Transverse colon (tissue), 4 donors: ENCODE data around the gene TRIM67. TPM values are rescaled to one million over a fixed set of nuclear protein-coding genes. Genes with fewer than 3 reads are reported as not detected.

Source experiments
- DNase-seq: peaks from one replicate; pipeline ENCODE4 v3.0.0-alpha.2; 2019
- H3K27ac ChIP-seq, 4 donors: fragments of 200-600 bp; sonication (generic); 2 replicates each; pipeline ENCODE4 v1.5.1; 2016 to 2018; ENCODE audit warnings: inconsistent platforms in 4 of 4
- H3K27me3 ChIP-seq: fragments of 200-600 bp; sonication (generic); 2 replicates; pipeline ENCODE4 v1.5.1; 2017; ENCODE audit warnings: inconsistent platforms
- H3K36me3 ChIP-seq, 4 donors: fragments of 200-600 bp; sonication (generic); 2 replicates each; pipeline ENCODE4 v1.5.1; 2017 to 2019; ENCODE audit warnings: inconsistent platforms in 4 of 4
- H3K4me1 ChIP-seq, 4 donors: fragments of 200-600 bp; sonication (generic); 2 replicates each; pipeline ENCODE4 v1.5.1; 2017 to 2020; ENCODE audit warnings: inconsistent platforms in 4 of 4
- H3K4me3 ChIP-seq, 4 donors: fragments of 200-600 bp; sonication (generic); 1 replicate in 1 of 4; 2 replicates in 3 of 4; pipeline versions ENCODE4 v1.5.1 to v1.6.1; 2017 to 2019; ENCODE audit warnings: inconsistent platforms in 4 of 4
- H3K9me3 ChIP-seq, 2 donors: fragments of 200-600 bp; sonication (generic); 2 replicates each; pipeline ENCODE4 v1.5.1; 2017 to 2019; ENCODE audit warnings: inconsistent platforms in 2 of 2
- EP300 ChIP-seq: sonication (generic); formaldehyde crosslinking; IDR thresholded peaks from one replicate; pipeline ENCODE4 v1.6.1; 2017; ENCODE audit warnings: antibody characterized with exemption, low read depth
- POLR2A ChIP-seq: fragments of 450-650 bp; IDR thresholded peaks from one replicate; pipeline ENCODE4 v1.6.1; 2016; ENCODE audit warnings: antibody characterized with exemption, mild to moderate bottlenecking, moderate library complexity
- POLR2AphosphoS5 ChIP-seq, 3 donors: sonication (generic); formaldehyde crosslinking; IDR thresholded peaks; one replicate each; pipeline ENCODE4 v1.6.1; 2016; ENCODE audit warnings: antibody characterized with exemption in 3 of 3
- WGBS, 2 donors: methylation state at CpG; one replicate each; pipeline ENCODE4 v1.1.5; 2018; ENCODE audit warnings: low coverage in 1 of 2; 5-methylcytosine and 5-hydroxymethylcytosine counted together
- in situ Hi-C, 4 donors: fragments of 200-750 bp; cut with MboI; loops; one replicate each; pipeline versions ENCODE4 v1.15.0 to v1.15.1; 2017; ENCODE audit warnings: low sequenced_read_pairs in 3 of 4, low pct_ligation_motif_present in 1 of 4, low pct_unique_long_range_greater_than_20kb in 1 of 4
- intact Hi-C: fragments of 100-400 bp; cut with DNase I; formaldehyde crosslinking; loops from one replicate; pipeline ENCODE4 v1.15.1; 2023; ENCODE audit warnings: low total_unique reads
- total RNA-seq, 4 donors: library from RNA; depleted of rRNA; stranded (reverse); fragments of >200 nt; gene quantifications; one replicate each; pipeline ENCODE4 v1.1.0, GENCODE V29; 2016
- TF ChIP-seq, protein P1 (sequence below), 5 experiments: fragments of 200-600 bp in 3 of 5; fragments of 450-650 bp in 2 of 5; sonication (generic) in 3 of 5; IDR thresholded peaks; 1 replicate in 2 of 5; 2 replicates in 3 of 5; pipeline ENCODE4 v1.5.1; 2016 to 2017; ENCODE audit warnings: antibody characterized with exemption in 5 of 5, inconsistent platforms in 3 of 5, mild to moderate bottlenecking in 2 of 5, moderate library complexity in 1 of 5

TRIM67 gene
- total RNA-seq, 4 donors from 2014 or later: under 0.01 to 0.16 TPM; not detected in 2

DNA sequence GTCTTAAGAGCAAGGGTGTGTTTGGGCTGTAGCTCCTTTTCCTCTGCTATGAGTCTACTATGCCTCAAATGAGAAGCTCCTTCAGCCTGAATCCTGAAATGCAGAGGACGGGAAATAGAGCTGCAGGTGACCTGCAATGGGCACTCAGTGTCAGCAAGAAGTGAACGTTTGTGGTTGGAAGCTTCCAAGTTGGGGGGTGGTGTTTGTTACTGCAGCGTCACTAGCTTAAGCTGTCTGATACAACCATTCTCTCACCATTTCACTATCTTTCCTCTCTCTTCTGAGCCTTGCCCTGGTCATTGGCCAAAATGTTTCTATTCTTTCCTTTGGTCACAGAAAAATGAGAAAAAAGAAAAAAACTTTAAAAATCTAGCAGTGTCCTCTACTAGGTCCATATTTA lies 19.4 kb downstream of the TRIM67 start:
- no peak for TF ChIP-seq EP300
- TF ChIP-seq POLR2AphosphoS5 (IDR thresholded peaks at IDR 0.05): no peak
- no peak for TF ChIP-seq POLR2A
- TF ChIP-seq, protein P1, sequence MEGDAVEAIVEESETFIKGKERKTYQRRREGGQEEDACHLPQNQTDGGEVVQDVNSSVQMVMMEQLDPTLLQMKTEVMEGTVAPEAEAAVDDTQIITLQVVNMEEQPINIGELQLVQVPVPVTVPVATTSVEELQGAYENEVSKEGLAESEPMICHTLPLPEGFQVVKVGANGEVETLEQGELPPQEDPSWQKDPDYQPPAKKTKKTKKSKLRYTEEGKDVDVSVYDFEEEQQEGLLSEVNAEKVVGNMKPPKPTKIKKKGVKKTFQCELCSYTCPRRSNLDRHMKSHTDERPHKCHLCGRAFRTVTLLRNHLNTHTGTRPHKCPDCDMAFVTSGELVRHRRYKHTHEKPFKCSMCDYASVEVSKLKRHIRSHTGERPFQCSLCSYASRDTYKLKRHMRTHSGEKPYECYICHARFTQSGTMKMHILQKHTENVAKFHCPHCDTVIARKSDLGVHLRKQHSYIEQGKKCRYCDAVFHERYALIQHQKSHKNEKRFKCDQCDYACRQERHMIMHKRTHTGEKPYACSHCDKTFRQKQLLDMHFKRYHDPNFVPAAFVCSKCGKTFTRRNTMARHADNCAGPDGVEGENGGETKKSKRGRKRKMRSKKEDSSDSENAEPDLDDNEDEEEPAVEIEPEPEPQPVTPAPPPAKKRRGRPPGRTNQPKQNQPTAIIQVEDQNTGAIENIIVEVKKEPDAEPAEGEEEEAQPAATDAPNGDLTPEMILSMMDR (IDR thresholded peaks at IDR 0.05): no peak
- H3K9me3 ChIP-seq: no peaks in the 10 kb centered on the region
- H3K36me3 ChIP-seq: no peaks in the 10 kb centered on the region
- WGBS, 2 donors: 62 to 78% methylated on average over 3 of the region's 3 CpGs
- H3K27me3 ChIP-seq: peaks cover 72% of the 10 kb centered on the region
- H3K27ac ChIP-seq: no peak overlapping the region
- intact Hi-C loops (no loop called here), in situ Hi-C loops (no loop called here)
- H3K4me3 ChIP-seq: no peak overlapping the region
- DNase-seq: no peak
- H3K4me1 ChIP-seq: no peaks in the 10 kb centered on the region

DNA sequence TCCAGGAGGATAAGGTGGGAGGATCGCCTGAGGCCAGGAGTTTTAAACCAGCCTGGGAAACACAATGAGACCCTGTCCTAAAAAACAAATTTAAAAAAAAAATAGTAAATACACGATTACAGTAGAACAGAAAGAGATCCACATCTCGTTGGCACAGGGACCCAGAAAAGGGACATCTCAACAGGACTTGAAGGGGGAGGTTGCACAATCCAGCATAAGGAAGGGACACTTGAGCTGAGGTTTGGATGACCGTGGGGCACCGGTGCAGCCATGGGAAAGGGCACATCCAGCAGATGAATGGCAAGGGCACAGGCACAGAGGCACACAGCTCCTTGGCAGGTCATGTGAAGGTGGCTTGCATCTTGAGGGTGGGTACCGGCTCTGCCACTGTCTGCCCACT lies 20.5 kb downstream of the TRIM67 start:
- no peak overlapping the region for H3K4me3 ChIP-seq
- H3K4me1 ChIP-seq: no peaks in the 10 kb centered on the region
- peaks cover 69% of the 10 kb centered on the region for H3K27me3 ChIP-seq
- no peaks in the 10 kb centered on the region for H3K9me3 ChIP-seq
- DNase-seq: no peak
- no peaks in the 10 kb centered on the region for H3K36me3 ChIP-seq
- intact Hi-C loops: no loop called here
- 57 to 73% methylated on average over 3 to 6 of the region's 6 CpGs for WGBS, 2 donors
- TF ChIP-seq EP300 (no peak), POLR2A (no peak), POLR2AphosphoS5 (IDR thresholded peaks at IDR 0.05) (no peak)
- TF ChIP-seq, protein P1 (IDR thresholded peaks at IDR 0.05): no peak
- in situ Hi-C loops: no loop called here
- H3K27ac ChIP-seq: no peak overlapping the region

DNA sequence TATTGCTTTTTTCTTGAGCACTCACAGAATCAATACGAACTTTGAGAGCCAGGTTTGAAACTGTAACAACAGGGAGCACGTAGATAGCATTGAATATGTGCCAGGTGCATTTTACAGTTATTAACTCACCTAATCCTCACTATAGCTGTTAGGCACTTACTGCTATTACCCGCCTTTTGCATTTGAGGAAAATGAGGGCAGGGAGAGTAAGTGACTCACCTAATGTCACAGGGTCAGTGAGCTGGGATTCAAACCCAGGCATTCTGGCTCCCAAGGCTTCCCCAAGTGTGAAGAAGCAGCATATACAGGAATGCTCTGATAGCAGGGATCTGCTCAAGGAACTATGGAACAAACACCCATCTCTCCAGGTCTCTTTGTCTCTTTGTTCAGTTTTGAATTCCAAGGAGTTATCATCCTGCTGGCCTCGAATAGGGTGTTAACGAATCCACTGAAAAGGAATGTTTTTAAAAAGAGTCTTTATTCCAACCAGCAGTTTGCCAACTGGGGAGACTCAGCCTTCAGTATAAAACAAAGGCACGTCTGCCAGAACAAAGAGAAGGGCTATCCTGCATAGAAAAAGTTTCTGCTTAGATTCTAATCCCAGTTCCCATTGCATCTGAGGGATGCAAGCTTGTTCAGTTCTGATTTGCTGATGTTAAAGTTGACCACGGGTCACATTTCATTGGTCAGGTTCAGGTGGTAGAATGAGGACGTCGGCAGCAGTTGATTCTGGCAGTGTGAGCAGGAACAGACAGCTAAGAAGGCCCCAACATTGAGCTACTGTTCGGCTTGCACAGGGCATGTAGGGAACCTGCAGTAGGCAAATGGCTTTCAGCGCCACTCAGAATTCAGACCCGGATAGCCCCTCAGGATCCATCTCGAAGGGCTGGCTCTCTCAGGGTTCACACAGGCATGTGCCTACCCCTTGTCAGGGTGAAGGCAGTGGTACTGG lies 22.1 kb downstream of the TRIM67 start:
- in situ Hi-C loops (no loop called here), intact Hi-C loops (no loop called here)
- Histone ChIP-seq H3K36me3 (no peaks in the 10 kb centered on the region), H3K27me3 (peaks cover 64% of the 10 kb centered on the region), H3K4me3 (no peak overlapping the region), H3K9me3 (no peaks in the 10 kb centered on the region), H3K27ac (no peak overlapping the region), H3K4me1 (no peaks in the 10 kb centered on the region)
- no peak for DNase-seq
- TF ChIP-seq EP300: no peak
- TF ChIP-seq POLR2AphosphoS5 (IDR thresholded peaks at IDR 0.05): no peak
- TF ChIP-seq, protein P1 (IDR thresholded peaks at IDR 0.05): no peak
- no peak for TF ChIP-seq POLR2A
- 63% methylated on average over 13 of the region's 13 CpGs; no CpG with 5 or more reads in 1 of the 2 donors for WGBS, 2 donors

DNA sequence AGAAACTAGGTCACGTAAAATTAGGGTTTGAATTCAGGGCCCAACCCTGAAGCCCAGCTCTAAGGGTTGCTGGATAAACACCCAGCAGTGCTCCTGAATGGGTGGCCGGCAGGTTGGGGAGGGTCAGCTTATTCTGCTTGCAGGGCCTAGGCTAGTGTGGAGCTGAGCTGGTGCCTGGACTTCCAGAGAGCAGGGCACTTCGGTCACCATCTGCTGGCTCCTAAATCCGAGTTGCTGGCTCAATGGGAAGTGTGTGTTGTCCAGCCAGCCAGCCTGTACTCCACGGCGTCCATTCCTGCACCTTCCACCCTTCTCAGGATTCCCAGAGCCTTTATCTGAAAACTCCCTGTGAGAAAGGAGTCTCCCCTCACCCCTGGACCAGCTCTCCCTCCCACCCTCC lies 23.0 kb downstream of the TRIM67 start:
- Histone ChIP-seq H3K36me3 (no peaks in the 10 kb centered on the region), H3K27ac (no peak overlapping the region), H3K4me1 (no peaks in the 10 kb centered on the region), H3K9me3 (no peaks in the 10 kb centered on the region), H3K4me3 (no peak overlapping the region), H3K27me3 (peaks cover 54% of the 10 kb centered on the region)
- DNase-seq: no peak
- intact Hi-C loops (no loop called here), in situ Hi-C loops (no loop called here)
- TF ChIP-seq, protein P1 (IDR thresholded peaks at IDR 0.05): no peak
- TF ChIP-seq POLR2AphosphoS5 (IDR thresholded peaks at IDR 0.05) (no peak), POLR2A (no peak), EP300 (no peak)
- WGBS, 2 donors: 95% methylated on average over 6 of the region's 6 CpGs; no CpG with 5 or more reads in 1 of the 2 donors
